ENCODE data around the gene TXN2. TPM values are rescaled to one million over a fixed set of nuclear protein-coding genes. Genes with fewer than 3 reads are reported as not detected.

Gene TXN2
- total and polyA plus RNA-seq, 2 experiments from 2014 or later = 23.0 to 50.3 TPM

- H3K79me2 ChIP-seq (replicated peaks; ENCODE audit: insufficient read depth) = no peaks in the 10 kb centered on the region
- H3K36me3 ChIP-seq (ENCODE audit: insufficient read depth) = no peaks in the 10 kb centered on the region
- no peak overlapping the region for H3K4me3 Mint-ChIP-seq
- peaks cover 17% of the 10 kb centered on the region for H3K4me1 Mint-ChIP-seq
- ATAC-seq (no peak), DNase-seq (ENCODE audit: low spot score) (no peak)
- no peaks in the 10 kb centered on the region for H3F3A ChIP-seq (replicated peaks; ENCODE audit: low read depth)
- H3K9me3 Mint-ChIP-seq = no peaks in the 10 kb centered on the region
- no peak overlapping the region for H3K27ac ChIP-seq (ENCODE audit: low read depth)
- H3K9me2 ChIP-seq (ENCODE audit: insufficient read depth) = no peaks in the 10 kb centered on the region
- peaks cover 12% of the 10 kb centered on the region; the same call in 1 of the 2 replicates for H3K4me1 ChIP-seq (ENCODE audit: insufficient read depth)
- H2AFZ ChIP-seq = no peak overlapping the region
- no peaks in the 10 kb centered on the region for H3K27me3 ChIP-seq (ENCODE audit: insufficient read depth)
- peaks cover 9% of the 10 kb centered on the region for H3K27me3 Mint-ChIP-seq (ENCODE audit: insufficient read depth, low read depth, poor library complexity)
- no peak for TF ChIP-seq EZH2 (IDR thresholded peaks at IDR 0.05; ENCODE audit: low read depth, unreplicated experiment)
- no peak for TF ChIP-seq ZNF114 (CRISPR knock-in tag; IDR thresholded peaks at IDR 0.05)
- TF ChIP-seq POLR2AphosphoS5 (IDR thresholded peaks at IDR 0.05; ENCODE audit: low read depth) = no peak
- no peak for TF ChIP-seq EZH2phosphoT487 (IDR thresholded peaks at IDR 0.05; ENCODE audit: unreplicated experiment)
- TF ChIP-seq CREB1 (CRISPR knock-in tag; IDR thresholded peaks at IDR 0.05; ENCODE audit: low read depth) = no peak
- TF ChIP-seq ZNF462 (CRISPR knock-in tag; IDR thresholded peaks at IDR 0.05) = no peak
- no peak for TF ChIP-seq ZNF331 (CRISPR knock-in tag; IDR thresholded peaks at IDR 0.05; ENCODE audit: low read depth)
- no peak for TF ChIP-seq NANOG (IDR thresholded peaks at IDR 0.05; ENCODE audit: borderline replicate concordance)
- no peak for TF ChIP-seq CTCF (conservative IDR thresholded peaks at IDR 0.05; ENCODE audit: low read depth in 2 of 2)
- no peak for TF ChIP-seq STAT1 (IDR thresholded peaks at IDR 0.05; ENCODE audit: unreplicated experiment)
- no peak for TF ChIP-seq JUNB (IDR thresholded peaks at IDR 0.05; ENCODE audit: unreplicated experiment)
- TF ChIP-seq REST (IDR thresholded peaks at IDR 0.05; ENCODE audit: unreplicated experiment) = no peak
- H3K4me2 ChIP-seq = no peak overlapping the region
- no peak overlapping the region for H3K4me3 ChIP-seq
- no peaks in the 10 kb centered on the region for H3K36me3 Mint-ChIP-seq (ENCODE audit: low read depth)
- H3K27ac Mint-ChIP-seq = no peak overlapping the region
- H4K20me1 ChIP-seq (replicated peaks; ENCODE audit: insufficient read depth) = no peaks in the 10 kb centered on the region
Observed at GRCh38 chr22:36447632-36448031, 33.8 kb downstream of the TXN2 start.

All from GM23338 (cell line).